PC-9 (cell line): ENCODE results near the gene FNDC3B. TPM values are rescaled to one million over a fixed set of nuclear protein-coding genes. Genes with fewer than 3 reads are reported as not detected.

Experiments used
- BruUV-seq: library from RNA; stranded (reverse); fragments of 400-500 nt; replicated peaks from 2 replicates; lab custom pipeline; 2021; lab: Mats Ljungman, UMichigan
- CTCF ChIA-PET: fragments of 300-600 bp; sonication (Branson Sonifier 250); formaldehyde crosslinking; loops from one replicate; lab custom pipeline; 2022; ENCODE audit warnings: antibody characterized with exemption; lab: Charles Lee
- POLR2A ChIA-PET: fragments of 300-600 bp; sonication (Branson Sonifier 250); formaldehyde crosslinking; loops from one replicate; lab custom pipeline; 2022; ENCODE audit warnings: antibody characterized with exemption; ENCODE audit not compliant: unreplicated experiment; lab: Charles Lee
- DNase-seq, 2 experiments: peaks; one replicate each; pipeline versions ENCODE4 v3.0.0 to v3.0.0-alpha.2; 2015 to 2022; ENCODE audit warnings: mixed read lengths in 1 of 2
- H2AFZ ChIP-seq: fragments of 200-600 bp; sonication (generic); 2 replicates; pipeline ENCODE4 v1.8.1; 2017; ENCODE audit warnings: antibody characterized with exemption
- H3F3A ChIP-seq: fragments of 200-600 bp; sonication (generic); 2 replicates; pipeline ENCODE4 v1.8.1; 2017; ENCODE audit warnings: antibody characterized with exemption, mild to moderate bottlenecking, low read depth; ENCODE audit not compliant: insufficient read depth
- H3K27ac ChIP-seq: fragments of 200-600 bp; sonication (generic); 2 replicates; pipeline ENCODE4 v1.6.1; 2016; ENCODE audit warnings: mixed run types
- H3K27me3 ChIP-seq: fragments of 200-600 bp; sonication (generic); 2 replicates; pipeline ENCODE4 v1.6.1; 2016; ENCODE audit warnings: low read depth, mixed run types; ENCODE audit not compliant: insufficient read depth
- H3K36me3 ChIP-seq: fragments of 200-600 bp; sonication (generic); 2 replicates; pipeline ENCODE4 v1.6.1; 2016; ENCODE audit warnings: low read depth, mixed run types
- H3K4me1 ChIP-seq: fragments of 200-600 bp; sonication (generic); replicated peaks from 2 replicates; pipeline ENCODE4 v1.6.1; 2016; ENCODE audit warnings: mixed run types; ENCODE audit not compliant: insufficient read depth
- H3K4me2 ChIP-seq: fragments of 200-600 bp; sonication (generic); 2 replicates; pipeline ENCODE4 v1.6.1; 2017; ENCODE audit warnings: mixed run types
- H3K4me3 ChIP-seq: fragments of 200-600 bp; sonication (generic); 2 replicates; pipeline ENCODE4 v1.6.1; 2016; ENCODE audit warnings: mixed run types
- H3K79me2 ChIP-seq: fragments of 200-600 bp; sonication (generic); 2 replicates; pipeline ENCODE4 v1.6.1; 2017; ENCODE audit warnings: low read depth, mixed run types
- H3K9me2 ChIP-seq: fragments of 200-600 bp; sonication (generic); 2 replicates; pipeline ENCODE4 v1.8.1; 2017; ENCODE audit warnings: mild to moderate bottlenecking; ENCODE audit not compliant: insufficient read depth
- H3K9me3 ChIP-seq: fragments of 200-600 bp; sonication (generic); 2 replicates; pipeline ENCODE4 v1.8.1; 2016; ENCODE audit warnings: low read depth; ENCODE audit not compliant: insufficient read depth
- H4K20me1 ChIP-seq: fragments of 200-600 bp; sonication (generic); 2 replicates; pipeline ENCODE4 v1.8.1; 2017; ENCODE audit not compliant: insufficient read depth
- EZH2 ChIP-seq: fragments of 200-600 bp; sonication (generic); IDR thresholded peaks from 2 replicates; pipeline ENCODE4 v1.8.0; 2017; ENCODE audit warnings: antibody characterized with exemption, low read depth
- intact Hi-C: fragments of 100-400 bp; cut with micrococcal nuclease; formaldehyde crosslinking; loops from one replicate; pipeline ENCODE4 v1.10.0; 2022; ENCODE audit not compliant: unreplicated experiment
- total RNA-seq: library from RNA; stranded (reverse); gene quantifications from 2 replicates; pipeline ENCODE4 v1.2.3, GENCODE V29; 2021
- TF ChIP-seq, protein P1 (sequence below): fragments of 200-600 bp; sonication (generic); conservative IDR thresholded peaks from 2 replicates; pipeline ENCODE4 v1.6.1; 2017; ENCODE audit warnings: mixed run types, antibody characterized with exemption, mild to moderate bottlenecking, moderate library complexity

Gene FNDC3B
- total RNA-seq, 1 experiment from 2014 or later = 106 TPM

DNA sequence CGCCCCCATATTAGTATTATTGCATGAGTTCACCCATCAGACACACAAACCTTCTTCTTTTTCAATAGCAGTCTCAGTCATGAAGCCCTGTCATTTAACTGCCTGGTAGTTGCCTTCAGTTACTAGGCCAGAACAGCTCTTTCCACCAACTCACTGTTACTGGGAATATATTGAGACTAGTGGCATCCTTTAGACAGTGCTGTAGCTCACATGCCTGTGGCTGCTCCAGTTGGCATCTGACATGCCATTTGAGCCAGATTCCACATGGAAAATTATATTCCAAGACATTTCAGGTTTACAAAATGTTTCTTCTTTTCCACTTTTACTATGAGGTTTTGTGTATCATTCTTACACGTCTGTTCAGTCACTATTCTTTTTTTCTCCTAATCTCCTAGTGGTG, 262.8 kb downstream of the FNDC3B start:
- H3F3A ChIP-seq = peaks cover 83% of the 10 kb centered on the region
- H3K27ac ChIP-seq = no peak overlapping the region
- DNase-seq = no peak
- H3K4me1 ChIP-seq = peaks cover 41% of the 10 kb centered on the region
- peaks cover 87% of the 10 kb centered on the region for H3K36me3 ChIP-seq
- H3K9me3 ChIP-seq = peaks cover 7% of the 10 kb centered on the region; the same call in 1 of the 2 replicates
- H3K9me2 ChIP-seq = no peaks in the 10 kb centered on the region
- peaks cover 56% of the 10 kb centered on the region for H3K79me2 ChIP-seq
- no peak overlapping the region for H3K4me3 ChIP-seq
- no peak overlapping the region for H2AFZ ChIP-seq
- no peak for TF ChIP-seq EZH2
- TF ChIP-seq, protein P1, sequence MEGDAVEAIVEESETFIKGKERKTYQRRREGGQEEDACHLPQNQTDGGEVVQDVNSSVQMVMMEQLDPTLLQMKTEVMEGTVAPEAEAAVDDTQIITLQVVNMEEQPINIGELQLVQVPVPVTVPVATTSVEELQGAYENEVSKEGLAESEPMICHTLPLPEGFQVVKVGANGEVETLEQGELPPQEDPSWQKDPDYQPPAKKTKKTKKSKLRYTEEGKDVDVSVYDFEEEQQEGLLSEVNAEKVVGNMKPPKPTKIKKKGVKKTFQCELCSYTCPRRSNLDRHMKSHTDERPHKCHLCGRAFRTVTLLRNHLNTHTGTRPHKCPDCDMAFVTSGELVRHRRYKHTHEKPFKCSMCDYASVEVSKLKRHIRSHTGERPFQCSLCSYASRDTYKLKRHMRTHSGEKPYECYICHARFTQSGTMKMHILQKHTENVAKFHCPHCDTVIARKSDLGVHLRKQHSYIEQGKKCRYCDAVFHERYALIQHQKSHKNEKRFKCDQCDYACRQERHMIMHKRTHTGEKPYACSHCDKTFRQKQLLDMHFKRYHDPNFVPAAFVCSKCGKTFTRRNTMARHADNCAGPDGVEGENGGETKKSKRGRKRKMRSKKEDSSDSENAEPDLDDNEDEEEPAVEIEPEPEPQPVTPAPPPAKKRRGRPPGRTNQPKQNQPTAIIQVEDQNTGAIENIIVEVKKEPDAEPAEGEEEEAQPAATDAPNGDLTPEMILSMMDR = no peak
- peaks cover 3% of the 10 kb centered on the region; the same call in 1 of the 2 replicates for H4K20me1 ChIP-seq
- POLR2A ChIA-PET = no interaction called here
- no TSS peak for BruUV-seq
- intact Hi-C loops = no loop called here
- no peak overlapping the region for H3K4me2 ChIP-seq
- CTCF ChIA-PET = no interaction called here
- no peaks in the 10 kb centered on the region for H3K27me3 ChIP-seq

DNA sequence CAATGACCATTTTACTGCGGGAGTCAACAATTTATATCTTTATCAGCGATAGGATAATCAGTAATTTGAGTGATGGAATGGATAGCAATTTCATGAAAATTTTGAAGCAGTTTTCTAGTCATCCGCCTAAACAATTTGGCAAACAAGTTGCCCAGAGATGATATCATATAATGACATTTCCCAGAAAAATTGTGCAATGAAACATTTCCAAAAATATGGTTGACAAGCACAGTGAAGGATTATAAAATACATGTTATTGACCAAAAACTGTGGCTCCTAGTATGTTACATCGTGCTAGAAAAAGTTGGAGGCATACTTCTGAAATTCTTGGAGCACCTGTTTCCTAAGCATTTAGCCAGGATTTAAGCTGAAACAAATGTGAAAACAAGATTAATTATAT, 263.8 kb downstream of the FNDC3B start:
- TF ChIP-seq, protein P1 = no peak
- no peak for TF ChIP-seq EZH2
- H3K27ac ChIP-seq = peak overlapping the region; percentile 4; the same call in 1 of the 2 replicates
- H4K20me1 ChIP-seq = peaks cover 3% of the 10 kb centered on the region; the same call in 1 of the 2 replicates
- H3K9me3 ChIP-seq = peaks cover 7% of the 10 kb centered on the region; the same call in 1 of the 2 replicates
- ChIA-PET CTCF (no interaction called here), POLR2A (no interaction called here)
- no peak overlapping the region for H2AFZ ChIP-seq
- no peak for DNase-seq
- no peaks in the 10 kb centered on the region for H3K27me3 ChIP-seq
- peaks cover 77% of the 10 kb centered on the region for H3F3A ChIP-seq
- H3K79me2 ChIP-seq = peaks cover 56% of the 10 kb centered on the region
- H3K9me2 ChIP-seq = no peaks in the 10 kb centered on the region
- no peak overlapping the region for H3K4me3 ChIP-seq
- H3K36me3 ChIP-seq = peaks cover 88% of the 10 kb centered on the region
- no peak overlapping the region for H3K4me2 ChIP-seq
- BruUV-seq = no TSS peak
- H3K4me1 ChIP-seq = peaks cover 46% of the 10 kb centered on the region
- intact Hi-C loops = no loop called here

DNA sequence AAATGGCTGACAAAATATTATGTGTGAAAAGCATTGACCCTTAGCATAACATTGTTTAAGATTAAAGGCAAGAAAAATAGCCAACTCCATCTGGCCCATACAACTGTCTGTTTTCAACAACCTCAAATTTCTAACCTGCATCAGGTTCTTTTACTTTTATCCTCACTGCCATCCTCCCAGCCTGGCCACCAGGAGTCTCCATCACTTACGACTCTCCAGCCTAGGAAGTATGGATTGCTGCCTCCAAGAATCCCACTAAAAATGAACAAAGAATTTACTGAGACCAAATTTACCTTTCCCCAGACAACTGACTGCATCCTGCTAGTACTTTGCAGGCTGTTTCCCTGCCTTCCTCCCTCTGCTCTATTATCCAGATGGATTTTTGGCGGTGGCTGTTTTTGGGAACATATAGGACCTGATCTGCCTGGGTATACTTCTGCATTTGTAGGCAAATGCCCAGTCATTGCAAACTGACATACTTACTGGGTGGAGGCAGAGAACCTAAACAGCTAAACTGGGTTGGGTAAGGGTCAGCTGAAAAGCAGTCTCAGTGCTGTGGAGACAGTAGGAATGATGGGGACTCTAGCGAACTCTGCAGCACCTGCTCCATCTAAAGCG, 264.7 kb downstream of the FNDC3B start:
- no TSS peak for BruUV-seq
- no peak overlapping the region for H3K4me2 ChIP-seq
- POLR2A ChIA-PET = no interaction called here
- intact Hi-C loops = no loop called here
- peaks cover 3% of the 10 kb centered on the region; the same call in 1 of the 2 replicates for H4K20me1 ChIP-seq
- H2AFZ ChIP-seq = no peak overlapping the region
- H3F3A ChIP-seq = peaks cover 77% of the 10 kb centered on the region
- no peaks in the 10 kb centered on the region for H3K9me2 ChIP-seq
- H3K36me3 ChIP-seq = peaks cover 87% of the 10 kb centered on the region
- H3K9me3 ChIP-seq = peaks cover 7% of the 10 kb centered on the region; the same call in 1 of the 2 replicates
- 0 out of 2 replicates have a peak overlapping the region, but pooled peaks have one; percentile 4 for H3K27ac ChIP-seq
- H3K4me1 ChIP-seq = peaks cover 46% of the 10 kb centered on the region
- TF ChIP-seq, protein P1 = no peak; the same call in 1 of the 2 replicates
- TF ChIP-seq EZH2 = no peak
- H3K79me2 ChIP-seq = peaks cover 57% of the 10 kb centered on the region
- no peaks in the 10 kb centered on the region for H3K27me3 ChIP-seq
- H3K4me3 ChIP-seq = no peak overlapping the region
- DNase-seq = no peak
- CTCF ChIA-PET = no interaction called here
